WTC11 (cell line): ENCODE results near the gene XRCC5. TPM values are rescaled to one million over a fixed set of nuclear protein-coding genes. Genes with fewer than 3 reads are reported as not detected.
A peak's percentile ranks its signal among the peaks of the same experiment; 100 is the strongest.

Experiments used
- CREM ChIP-seq: sonication (generic); formaldehyde crosslinking; IDR thresholded peaks from 2 replicates; pipeline ENCODE4 v1.8.1; 2022; ENCODE audit warnings: mild to moderate bottlenecking, missing genetic modification reagents, moderate library complexity
- CTCF ChIP-seq: fragments of 200-600 bp; IDR thresholded peaks from 2 replicates; pipeline ENCODE4 v1.8.0; 2022; ENCODE audit warnings: antibody characterized with exemption
- E2F1 ChIP-seq: sonication (generic); formaldehyde crosslinking; IDR thresholded peaks from 2 replicates; pipeline ENCODE4 v1.8.0; 2022; ENCODE audit warnings: mild to moderate bottlenecking, missing genetic modification reagents
- E2F4 ChIP-seq: sonication (generic); formaldehyde crosslinking; IDR thresholded peaks from 2 replicates; pipeline ENCODE4 v1.8.1; 2022; ENCODE audit warnings: low read depth, mild to moderate bottlenecking, moderate library complexity, missing genetic modification reagents, borderline replicate concordance
- ETV6 ChIP-seq: sonication (generic); formaldehyde crosslinking; IDR thresholded peaks from 2 replicates; pipeline ENCODE4 v1.8.1; 2022; ENCODE audit warnings: mild to moderate bottlenecking, missing genetic modification reagents
- FOXK1 ChIP-seq: sonication (generic); formaldehyde crosslinking; IDR thresholded peaks from 2 replicates; pipeline ENCODE4 v1.8.0; 2022; ENCODE audit warnings: mild to moderate bottlenecking, moderate library complexity, missing genetic modification reagents
- KAT7 ChIP-seq: sonication (generic); formaldehyde crosslinking; IDR thresholded peaks from 2 replicates; pipeline ENCODE4 v1.8.1; 2023; ENCODE audit warnings: missing genetic modification reagents, mild to moderate bottlenecking, borderline replicate concordance
- NFE2L1 ChIP-seq: sonication (generic); formaldehyde crosslinking; IDR thresholded peaks from 2 replicates; pipeline ENCODE4 v1.8.1; 2023; ENCODE audit warnings: missing genetic modification reagents
- PREB ChIP-seq: sonication (generic); formaldehyde crosslinking; IDR thresholded peaks from 2 replicates; pipeline ENCODE4 v1.8.1; 2022; ENCODE audit warnings: mild to moderate bottlenecking, missing genetic modification reagents, moderate library complexity, borderline replicate concordance
- TCF7 ChIP-seq: sonication (generic); formaldehyde crosslinking; IDR thresholded peaks from 2 replicates; pipeline ENCODE4 v1.8.0; 2022; ENCODE audit warnings: mild to moderate bottlenecking, low read depth, missing genetic modification reagents, moderate library complexity
- TEAD1 ChIP-seq: sonication (generic); formaldehyde crosslinking; IDR thresholded peaks from 2 replicates; pipeline ENCODE4 v1.8.0; 2022; ENCODE audit warnings: mild to moderate bottlenecking, missing genetic modification reagents
- TEAD4 ChIP-seq: sonication (generic); formaldehyde crosslinking; IDR thresholded peaks from 2 replicates; pipeline ENCODE4 v1.8.0; 2022; ENCODE audit warnings: mild to moderate bottlenecking, missing genetic modification reagents
- TP53 ChIP-seq: sonication (generic); formaldehyde crosslinking; IDR thresholded peaks from 2 replicates; pipeline ENCODE4 v1.8.1; 2023; ENCODE audit warnings: mild to moderate bottlenecking, missing genetic modification reagents
- ZBTB43 ChIP-seq: sonication (generic); formaldehyde crosslinking; IDR thresholded peaks from 2 replicates; pipeline ENCODE4 v1.8.1; 2023; ENCODE audit warnings: mild to moderate bottlenecking, missing genetic modification reagents
- ZNF138 ChIP-seq: sonication (generic); formaldehyde crosslinking; conservative IDR thresholded peaks from 2 replicates; pipeline ENCODE4 v1.8.1; 2022; ENCODE audit warnings: mild to moderate bottlenecking, moderate library complexity, missing genetic modification reagents
- ZNF219 ChIP-seq: sonication (generic); formaldehyde crosslinking; IDR thresholded peaks from 2 replicates; pipeline ENCODE4 v1.8.0; 2023; ENCODE audit warnings: missing genetic modification reagents, mild to moderate bottlenecking, borderline replicate concordance
- ZNF416 ChIP-seq: fragments of 250-450 bp; sonication (Bioruptor Pico); IDR thresholded peaks from 2 replicates; pipeline ENCODE4 v1.9.0; 2021; ENCODE audit warnings: mild to moderate bottlenecking, inconsistent platforms
- total RNA-seq: library from RNA; stranded (reverse); gene quantifications from 3 replicates; pipeline ENCODE4 v1.2.3, GENCODE V29; 2021
- TF ChIP-seq, protein P1 (sequence below): fragments of 250-450 bp; sonication (Bioruptor Pico); IDR thresholded peaks from 2 replicates; pipeline ENCODE4 v1.9.0; 2021; ENCODE audit warnings: moderate library complexity, mild to moderate bottlenecking, inconsistent platforms, borderline replicate concordance
- TF ChIP-seq, protein P2 (sequence below): sonication (generic); formaldehyde crosslinking; IDR thresholded peaks from 2 replicates; pipeline ENCODE4 v1.8.0; 2022; ENCODE audit warnings: mild to moderate bottlenecking, missing genetic modification reagents
- TF ChIP-seq, protein P3 (sequence below): sonication (generic); formaldehyde crosslinking; IDR thresholded peaks from 2 replicates; pipeline ENCODE4 v1.8.1; 2023; ENCODE audit warnings: mild to moderate bottlenecking, missing genetic modification reagents, moderate library complexity
- TF ChIP-seq, protein P4 (sequence below): sonication (generic); formaldehyde crosslinking; IDR thresholded peaks from 2 replicates; pipeline ENCODE4 v1.8.0; 2023; ENCODE audit warnings: missing genetic modification reagents

Gene XRCC5
- total RNA-seq, 1 experiment from 2014 or later = 522 TPM

DNA sequence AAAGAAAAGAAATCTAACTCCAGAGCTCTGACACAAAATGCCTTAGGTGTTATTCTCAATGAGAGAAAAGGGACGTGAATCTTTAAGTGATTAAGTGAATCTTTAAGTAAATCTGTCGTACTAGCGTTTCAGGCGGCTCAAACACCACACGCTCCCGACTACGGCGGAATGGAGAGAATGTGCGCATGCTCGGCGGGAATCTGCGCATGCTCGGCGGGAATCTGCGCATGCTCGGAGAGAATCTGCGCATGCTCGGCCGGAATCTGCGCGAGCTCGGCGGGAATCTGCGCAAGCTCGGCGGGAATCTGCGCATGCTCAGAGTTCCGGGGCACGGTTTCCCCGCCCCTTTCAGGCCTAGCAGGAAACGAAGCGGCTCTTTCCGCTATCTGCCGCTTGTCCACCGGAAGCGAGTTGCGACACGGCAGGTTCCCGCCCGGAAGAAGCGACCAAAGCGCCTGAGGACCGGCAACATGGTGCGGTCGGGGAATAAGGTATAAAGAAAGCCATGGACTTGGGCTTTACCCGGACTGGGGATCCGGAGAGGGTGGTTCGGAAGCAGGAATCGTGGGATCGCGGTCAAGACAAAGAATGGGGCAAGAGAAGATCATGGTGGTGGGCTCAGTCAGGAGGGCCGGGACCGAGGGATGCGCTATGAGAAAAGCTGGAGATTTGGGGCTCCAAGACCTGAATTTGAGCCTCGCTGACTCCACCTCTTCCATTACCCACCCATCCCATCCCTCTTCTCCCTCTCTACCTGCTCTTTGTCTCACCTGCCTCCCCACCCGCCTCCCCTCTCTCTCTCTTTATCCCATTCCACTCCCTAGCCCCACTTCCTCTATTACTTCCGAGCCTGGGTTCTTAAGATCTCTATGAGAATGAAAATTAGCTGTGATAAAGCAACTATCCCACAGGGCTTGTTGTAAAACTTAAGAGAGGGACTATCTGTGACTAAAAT lies at the start of gene XRCC5 (continued):
- TF ChIP-seq, protein P1, sequence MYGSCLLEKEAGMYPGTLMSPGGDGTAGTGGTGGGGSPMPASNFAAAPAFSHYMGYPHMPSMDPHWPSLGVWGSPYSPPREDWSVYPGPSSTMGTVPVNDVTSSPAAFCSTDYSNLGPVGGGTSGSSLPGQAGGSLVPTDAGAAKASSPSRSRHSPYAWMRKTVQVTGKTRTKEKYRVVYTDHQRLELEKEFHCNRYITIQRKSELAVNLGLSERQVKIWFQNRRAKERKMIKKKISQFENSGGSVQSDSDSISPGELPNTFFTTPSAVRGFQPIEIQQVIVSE = no peak
- TF ChIP-seq KAT7 (CRISPR knock-in tag) = no peak
- TF ChIP-seq TEAD1 (CRISPR knock-in tag) = peak; percentile 87
- no peak for TF ChIP-seq PREB (CRISPR knock-in tag)
- no peak for TF ChIP-seq ZNF138 (CRISPR knock-in tag)
- no peak for TF ChIP-seq CREM (CRISPR knock-in tag)
- TF ChIP-seq, protein P2, sequence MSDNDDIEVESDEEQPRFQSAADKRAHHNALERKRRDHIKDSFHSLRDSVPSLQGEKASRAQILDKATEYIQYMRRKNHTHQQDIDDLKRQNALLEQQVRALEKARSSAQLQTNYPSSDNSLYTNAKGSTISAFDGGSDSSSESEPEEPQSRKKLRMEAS (CRISPR knock-in tag) = peak; percentile 89
- TF ChIP-seq, protein P3, sequence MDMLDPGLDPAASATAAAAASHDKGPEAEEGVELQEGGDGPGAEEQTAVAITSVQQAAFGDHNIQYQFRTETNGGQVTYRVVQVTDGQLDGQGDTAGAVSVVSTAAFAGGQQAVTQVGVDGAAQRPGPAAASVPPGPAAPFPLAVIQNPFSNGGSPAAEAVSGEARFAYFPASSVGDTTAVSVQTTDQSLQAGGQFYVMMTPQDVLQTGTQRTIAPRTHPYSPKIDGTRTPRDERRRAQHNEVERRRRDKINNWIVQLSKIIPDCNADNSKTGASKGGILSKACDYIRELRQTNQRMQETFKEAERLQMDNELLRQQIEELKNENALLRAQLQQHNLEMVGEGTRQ (CRISPR knock-in tag) = 0 out of 2 replicates have a peak, but pooled peaks have one; percentile 6
- TF ChIP-seq NFE2L1 (CRISPR knock-in tag) = peak; percentile 77; the same call in 1 of the 2 replicates
- no peak for TF ChIP-seq TEAD4
- TF ChIP-seq TCF7 (CRISPR knock-in tag) = 0 out of 2 replicates have a peak, but pooled peaks have one; percentile 64
- peak; percentile 99 for TF ChIP-seq ETV6 (CRISPR knock-in tag)
- no peak for TF ChIP-seq ZNF219 (CRISPR knock-in tag)
- TF ChIP-seq, protein P4, sequence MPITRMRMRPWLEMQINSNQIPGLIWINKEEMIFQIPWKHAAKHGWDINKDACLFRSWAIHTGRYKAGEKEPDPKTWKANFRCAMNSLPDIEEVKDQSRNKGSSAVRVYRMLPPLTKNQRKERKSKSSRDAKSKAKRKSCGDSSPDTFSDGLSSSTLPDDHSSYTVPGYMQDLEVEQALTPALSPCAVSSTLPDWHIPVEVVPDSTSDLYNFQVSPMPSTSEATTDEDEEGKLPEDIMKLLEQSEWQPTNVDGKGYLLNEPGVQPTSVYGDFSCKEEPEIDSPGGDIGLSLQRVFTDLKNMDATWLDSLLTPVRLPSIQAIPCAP = peak; percentile 78
- TF ChIP-seq ZNF416 (CRISPR knock-in tag) = no peak
- peak; percentile 62 for TF ChIP-seq FOXK1
- peak; percentile 83; the same call in 1 of the 2 replicates for TF ChIP-seq ZBTB43 (CRISPR knock-in tag)
- TF ChIP-seq CTCF = no peak
- TF ChIP-seq E2F4 (CRISPR knock-in tag) = peak; percentile 54; the same call in 1 of the 2 replicates
- TF ChIP-seq E2F1 (CRISPR knock-in tag) = 0 out of 2 replicates have a peak, but pooled peaks have one; percentile 47
- peak; percentile 53; the same call in 1 of the 2 replicates for TF ChIP-seq TP53 (CRISPR knock-in tag)
- TF ChIP-seq, all 79 proteins: peak for 25
